OCI-LY7 (cell line): ENCODE measurements around the gene ABL1. TPM values are rescaled to one million over a fixed set of nuclear protein-coding genes. Genes with fewer than 3 reads are reported as not detected.

Experiments used
- BruUV-seq: library from RNA; stranded (reverse); fragments of 400-500 nt; replicated peaks from 2 replicates; lab custom pipeline; 2021; lab: Mats Ljungman, UMichigan
- CTCF ChIA-PET: fragments of 300-600 bp; sonication (Branson Sonifier 250); formaldehyde crosslinking; loops from one replicate; lab custom pipeline; 2022; ENCODE audit warnings: antibody characterized with exemption; ENCODE audit not compliant: unreplicated experiment; lab: Charles Lee
- POLR2A ChIA-PET: fragments of 300-600 bp; sonication (Branson Sonifier 250); formaldehyde crosslinking; loops from one replicate; lab custom pipeline; 2022; ENCODE audit warnings: antibody characterized with exemption; lab: Charles Lee
- DNase-seq: peaks from one replicate; pipeline ENCODE4 v3.0.0-alpha.2; 2015; ENCODE audit warnings: low spot score
- H2AFZ ChIP-seq: fragments of 200-600 bp; sonication (generic), shearing (Covaris generic); 2 replicates; pipeline ENCODE4 v1.6.1; 2014; ENCODE audit warnings: mild to moderate bottlenecking, antibody characterized with exemption, low read length, moderate library complexity
- H3K27ac ChIP-seq: fragments of 200-600 bp; sonication (generic); 2 replicates; pipeline ENCODE4 v1.5.1; 2014; ENCODE audit warnings: mixed run types, low read depth, mild to moderate bottlenecking, moderate library complexity, low read length, inconsistent platforms; ENCODE audit not compliant: poor library complexity, severe bottlenecking
- H3K36me3 ChIP-seq: fragments of 200-600 bp; sonication (generic); 2 replicates; pipeline ENCODE4 v1.6.1; 2014; ENCODE audit warnings: mild to moderate bottlenecking, antibody characterized with exemption, low read length, moderate library complexity, mixed read lengths; ENCODE audit not compliant: insufficient read depth
- H3K4me1 ChIP-seq: fragments of 200-600 bp; sonication (generic); 2 replicates; pipeline ENCODE4 v1.5.1; 2014; ENCODE audit warnings: mild to moderate bottlenecking, low read length; ENCODE audit not compliant: insufficient read depth, poor library complexity, severe bottlenecking
- H3K4me2 ChIP-seq: fragments of 200-600 bp; sonication (generic); 2 replicates; pipeline ENCODE4 v1.6.1; 2014; ENCODE audit warnings: mild to moderate bottlenecking, low read length
- H3K4me3 ChIP-seq: fragments of 200-600 bp; sonication (generic); 2 replicates; pipeline ENCODE4 v1.5.1; 2014; ENCODE audit warnings: mild to moderate bottlenecking, low read depth, low read length; ENCODE audit not compliant: poor library complexity, severe bottlenecking
- H3K79me2 ChIP-seq: fragments of 200-600 bp; sonication (generic); 2 replicates; pipeline ENCODE4 v1.6.1; 2016; ENCODE audit warnings: low read depth, mild to moderate bottlenecking, low read length, moderate library complexity, mixed read lengths; ENCODE audit not compliant: insufficient read depth
- H3K9me2 ChIP-seq: fragments of 200-600 bp; sonication (generic); 2 replicates; pipeline ENCODE4 v1.6.1; 2016; ENCODE audit warnings: mild to moderate bottlenecking, low read length, mixed read lengths; ENCODE audit not compliant: insufficient read depth
- H3K9me3 ChIP-seq: fragments of 200-600 bp; sonication (generic); 2 replicates; pipeline ENCODE4 v1.6.1; 2014; ENCODE audit warnings: mild to moderate bottlenecking, mixed run types, low read length, mixed read lengths
- H4K20me1 ChIP-seq: fragments of 200-600 bp; sonication (generic); 2 replicates; pipeline ENCODE4 v1.6.1; 2014; ENCODE audit warnings: mild to moderate bottlenecking, antibody characterized with exemption, low read length, moderate library complexity, mixed read lengths; ENCODE audit not compliant: insufficient read depth
- CTCF ChIP-seq: fragments of 200-600 bp; sonication (generic); conservative IDR thresholded peaks from 2 replicates; pipeline ENCODE4 v1.5.1; 2014; ENCODE audit warnings: mild to moderate bottlenecking, antibody characterized with exemption, low read length, moderate library complexity, mixed read lengths
- EZH2phosphoT487 ChIP-seq: fragments of 200-600 bp; sonication (generic); IDR thresholded peaks from 2 replicates; pipeline ENCODE4 v1.6.1; 2018; ENCODE audit warnings: low read depth, borderline replicate concordance, mild to moderate bottlenecking, mixed run types, antibody characterized with exemption, low read length, moderate library complexity, mixed read lengths
- intact Hi-C: fragments of 100-400 bp; cut with micrococcal nuclease; formaldehyde crosslinking; loops from one replicate; pipeline ENCODE4 v1.10.0; 2022; ENCODE audit not compliant: unreplicated experiment
- total RNA-seq, 2 experiments: library from RNA; depleted of rRNA in 1 of 2; stranded (reverse); fragments of >200 nt in 1 of 2; shearing (Covaris generic) in 1 of 2; gene quantifications; 2 replicates each; pipeline ENCODE4 v1.2.3, GENCODE V29; 2014 to 2022

ABL1 gene
- total RNA-seq, 2 experiments from 2014 or later, result 8.1 to 28.3 TPM

- TF ChIP-seq CTCF, result no peak
- TF ChIP-seq EZH2phosphoT487, result no peak
- Histone ChIP-seq H3K4me3 (no peak overlapping the region), H4K20me1 (no peaks in the 10 kb centered on the region), H3K79me2 (no peaks in the 10 kb centered on the region), H3K9me2 (no peaks in the 10 kb centered on the region), H3K27ac (no peak overlapping the region), H3K9me3 (no peaks in the 10 kb centered on the region), H3K36me3 (no peaks in the 10 kb centered on the region), H2AFZ (no peak overlapping the region), H3K4me2 (no peak overlapping the region), H3K4me1 (peaks cover 4% of the 10 kb centered on the region)
- intact Hi-C loops, result no loop called here
- no TSS peak for BruUV-seq
- CTCF ChIA-PET, result no interaction called here
- DNase-seq, result no peak
- POLR2A ChIA-PET, result no interaction called here
These were observed 98.3 kb downstream of the ABL1 start for GRCh38 chr9:130933114-130934046.

GRCh38 chr9:130934246-130934645 lies 99.2 kb downstream of the ABL1 start:
- Histone ChIP-seq H3K9me3 (no peaks in the 10 kb centered on the region), H3K79me2 (no peaks in the 10 kb centered on the region), H3K4me1 (peaks cover 4% of the 10 kb centered on the region), H2AFZ (no peak overlapping the region), H3K27ac (no peak overlapping the region), H3K4me3 (no peak overlapping the region), H3K4me2 (no peak overlapping the region), H4K20me1 (no peaks in the 10 kb centered on the region), H3K9me2 (no peaks in the 10 kb centered on the region), H3K36me3 (no peaks in the 10 kb centered on the region)
- intact Hi-C loops, result no loop called here
- TF ChIP-seq CTCF, result no peak
- no peak for TF ChIP-seq EZH2phosphoT487
- DNase-seq, result no peak
- ChIA-PET CTCF (no interaction called here), POLR2A (no interaction called here)
- no TSS peak for BruUV-seq
